HEK293 (cell line): ENCODE results near the gene DPH6.

Source experiments
- CTCF ChIA-PET: fragments of 350-600 bp; formaldehyde crosslinking; extraction: SDS; loops from one replicate; lab custom pipeline; 2021; ENCODE audit warnings: antibody characterized with exemption; lab: Yijun Ruan, JAX
- POLR2A ChIA-PET: fragments of 300-600 bp; formaldehyde crosslinking; extraction: SDS; loops from one replicate; lab custom pipeline; 2020; ENCODE audit warnings: antibody characterized with exemption, inconsistent platforms; lab: Yijun Ruan, JAX
- H3K27ac ChIP-seq: fragments of 200-500 bp; sonication (Bioruptor generic); 2 replicates; pipeline ENCODE4 v1.5.1; 2014; ENCODE audit warnings: low read depth, low read length, control low read depth, inconsistent platforms; ENCODE audit errors: extremely low read depth
- H3K36me3 ChIP-seq, 2 experiments: fragments of 200-500 bp in 1 of 2; sonication (Bioruptor generic) in 1 of 2; 1 replicate in 1 of 2; 2 replicates in 1 of 2; pipeline ENCODE4 v1.5.1; 2014 to 2017; ENCODE audit warnings: inconsistent platforms in 2 of 2, low read length in 2 of 2; ENCODE audit not compliant: control insufficient read depth in 2 of 2, insufficient read depth in 1 of 2
- H3K4me1 ChIP-seq: fragments of 200-500 bp; sonication (Bioruptor generic); 2 replicates; pipeline ENCODE4 v1.5.1; 2014; ENCODE audit warnings: mild to moderate bottlenecking, low read length, inconsistent platforms; ENCODE audit not compliant: control insufficient read depth, insufficient read depth
- H3K4me3 ChIP-seq: 2 replicates; pipeline ENCODE4 v1.5.1; 2011; ENCODE audit warnings: low read depth, mild to moderate bottlenecking, control low read depth, low read length, moderate library complexity
- H3K9me3 ChIP-seq: fragments of 200-500 bp; sonication (Bioruptor generic); 2 replicates; pipeline ENCODE4 v1.5.1; 2014; ENCODE audit warnings: low read depth, low read length, inconsistent platforms; ENCODE audit not compliant: control insufficient read depth, insufficient read depth
- GLI4 ChIP-seq: fragments of 450-650 bp; formaldehyde crosslinking; IDR thresholded peaks from 2 replicates; pipeline ENCODE4 v1.5.1; 2016; ENCODE audit warnings: missing biosample characterization, missing genetic modification characterization
- KLF1 ChIP-seq: fragments of 450-650 bp; formaldehyde crosslinking; IDR thresholded peaks from 2 replicates; pipeline ENCODE4 v1.5.1; 2016; ENCODE audit warnings: missing biosample characterization, missing genetic modification characterization
- KLF9 ChIP-seq: fragments of 450-650 bp; formaldehyde crosslinking; IDR thresholded peaks from 2 replicates; pipeline ENCODE4 v1.5.1; 2016; ENCODE audit warnings: missing biosample characterization, missing genetic modification characterization, low read depth
- OSR2 ChIP-seq: fragments of 450-650 bp; formaldehyde crosslinking; IDR thresholded peaks from 2 replicates; pipeline ENCODE4 v1.5.1; 2016; ENCODE audit warnings: missing biosample characterization, missing genetic modification characterization
- SETDB1 ChIP-seq: IDR thresholded peaks from one replicate; pipeline ENCODE4 v1.6.1; 2017; ENCODE audit warnings: mild to moderate bottlenecking, low read length, moderate library complexity, mixed read lengths; ENCODE audit not compliant: insufficient read length
- YY2 ChIP-seq: fragments of 450-650 bp; formaldehyde crosslinking; IDR thresholded peaks from 2 replicates; pipeline ENCODE4 v1.5.1; 2016; ENCODE audit warnings: missing biosample characterization, missing genetic modification characterization
- ZEB2 ChIP-seq: fragments of 450-650 bp; formaldehyde crosslinking; IDR thresholded peaks from 2 replicates; pipeline ENCODE4 v1.5.1; 2016; ENCODE audit warnings: missing biosample characterization, missing genetic modification characterization
- ZNF211 ChIP-seq: fragments of 450-650 bp; formaldehyde crosslinking; IDR thresholded peaks from 2 replicates; pipeline ENCODE4 v1.5.1; 2016; ENCODE audit warnings: low read depth, missing biosample characterization, missing genetic modification characterization
- ZNF23 ChIP-seq: fragments of 450-650 bp; formaldehyde crosslinking; IDR thresholded peaks from 2 replicates; pipeline ENCODE4 v1.5.1; 2016; ENCODE audit warnings: missing biosample characterization, missing genetic modification characterization, borderline replicate concordance
- ZNF302 ChIP-seq: fragments of 450-650 bp; formaldehyde crosslinking; IDR thresholded peaks from 2 replicates; pipeline ENCODE4 v1.5.1; 2016; ENCODE audit warnings: missing biosample characterization, missing genetic modification characterization, low read depth
- ZNF37A ChIP-seq: fragments of 450-650 bp; IDR thresholded peaks from 2 replicates; pipeline ENCODE4 v1.5.1; 2018; ENCODE audit warnings: missing biosample characterization, missing genetic modification characterization
- ZNF501 ChIP-seq: fragments of 450-650 bp; formaldehyde crosslinking; IDR thresholded peaks from 2 replicates; pipeline ENCODE4 v1.5.1; 2016; ENCODE audit warnings: missing biosample characterization, missing genetic modification characterization
- ZNF514 ChIP-seq: fragments of 450-650 bp; formaldehyde crosslinking; IDR thresholded peaks from 2 replicates; pipeline ENCODE4 v1.5.1; 2016; ENCODE audit warnings: missing biosample characterization, missing genetic modification characterization
- ZNF530 ChIP-seq: fragments of 450-650 bp; formaldehyde crosslinking; IDR thresholded peaks from 2 replicates; pipeline ENCODE4 v1.5.1; 2016; ENCODE audit warnings: low read depth, missing biosample characterization, missing genetic modification characterization
- ZNF558 ChIP-seq: fragments of 450-650 bp; formaldehyde crosslinking; IDR thresholded peaks from 2 replicates; pipeline ENCODE4 v1.5.1; 2016; ENCODE audit warnings: missing biosample characterization, missing genetic modification characterization
- ZNF561 ChIP-seq: fragments of 450-650 bp; IDR thresholded peaks from 2 replicates; pipeline ENCODE4 v1.5.1; 2018; ENCODE audit warnings: missing biosample characterization, missing genetic modification characterization, borderline replicate concordance
- ZNF585B ChIP-seq: fragments of 450-650 bp; formaldehyde crosslinking; IDR thresholded peaks from 2 replicates; pipeline ENCODE4 v1.5.1; 2016; ENCODE audit warnings: missing biosample characterization, missing genetic modification characterization
- ZNF639 ChIP-seq: fragments of 450-650 bp; formaldehyde crosslinking; IDR thresholded peaks from 2 replicates; pipeline ENCODE4 v1.5.1; 2016; ENCODE audit warnings: missing biosample characterization, missing genetic modification characterization
- ZNF76 ChIP-seq: fragments of 450-650 bp; formaldehyde crosslinking; IDR thresholded peaks from 2 replicates; pipeline ENCODE4; 2016; ENCODE audit warnings: low read depth, missing biosample characterization, missing genetic modification characterization, borderline replicate concordance
- ZNF777 ChIP-seq: fragments of 450-650 bp; formaldehyde crosslinking; IDR thresholded peaks from 2 replicates; pipeline ENCODE4 v1.5.1; 2017; ENCODE audit warnings: missing biosample characterization, missing genetic modification characterization, borderline replicate concordance
- ZNF792 ChIP-seq: fragments of 450-650 bp; formaldehyde crosslinking; IDR thresholded peaks from 2 replicates; pipeline ENCODE4 v1.5.1; 2016; ENCODE audit warnings: missing biosample characterization, missing genetic modification characterization
- ZSCAN18 ChIP-seq: fragments of 450-650 bp; formaldehyde crosslinking; IDR thresholded peaks from 2 replicates; pipeline ENCODE4 v1.5.1; 2016; ENCODE audit warnings: missing biosample characterization, missing genetic modification characterization
- TF ChIP-seq, protein P1 (sequence below): fragments of 450-650 bp; formaldehyde crosslinking; IDR thresholded peaks from 2 replicates; pipeline ENCODE4 v1.5.1; 2016; ENCODE audit warnings: missing biosample characterization, missing genetic modification characterization
- TF ChIP-seq, protein P2 (sequence below): fragments of 450-650 bp; formaldehyde crosslinking; IDR thresholded peaks from 2 replicates; pipeline ENCODE4 v1.5.1; 2016; ENCODE audit warnings: missing biosample characterization, missing genetic modification characterization
- TF ChIP-seq, protein P3 (sequence below): fragments of 450-650 bp; formaldehyde crosslinking; IDR thresholded peaks from 2 replicates; pipeline ENCODE4 v1.5.1; 2016; ENCODE audit warnings: missing biosample characterization, missing genetic modification characterization

DPH6 gene

DNA sequence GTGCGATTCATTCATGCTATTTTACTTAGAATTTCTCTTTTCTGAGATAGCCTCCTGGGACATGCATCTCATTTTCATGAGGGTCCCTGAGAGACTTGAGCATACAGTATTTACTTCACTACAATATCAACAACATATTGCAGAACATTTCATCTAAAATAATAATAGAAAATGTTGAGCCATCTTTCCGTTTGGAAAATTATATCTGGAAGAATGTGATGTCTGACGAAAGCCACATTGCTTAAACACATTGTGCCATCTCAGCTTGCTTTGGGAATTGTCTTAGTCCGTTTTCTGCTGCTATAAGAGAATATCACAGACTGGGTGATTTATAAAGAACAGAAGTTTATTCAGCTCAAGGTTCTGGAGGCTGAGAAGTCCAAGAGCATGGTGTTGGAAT, 55.5 kb downstream of the DPH6 start:
- TF ChIP-seq ZNF76 (no peak), ZNF211 (tag by site-specific recombination) (no peak), ZNF792 (tag by site-specific recombination) (no peak), ZNF558 (tag by site-specific recombination) (no peak), KLF1 (no peak), ZSCAN18 (tag by site-specific recombination) (no peak), SETDB1 (no peak)
- TF ChIP-seq, protein P1, sequence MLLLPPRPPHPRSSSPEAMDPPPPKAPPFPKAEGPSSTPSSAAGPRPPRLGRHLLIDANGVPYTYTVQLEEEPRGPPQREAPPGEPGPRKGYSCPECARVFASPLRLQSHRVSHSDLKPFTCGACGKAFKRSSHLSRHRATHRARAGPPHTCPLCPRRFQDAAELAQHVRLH (tag by site-specific recombination): no peak
- TF ChIP-seq, protein P2, sequence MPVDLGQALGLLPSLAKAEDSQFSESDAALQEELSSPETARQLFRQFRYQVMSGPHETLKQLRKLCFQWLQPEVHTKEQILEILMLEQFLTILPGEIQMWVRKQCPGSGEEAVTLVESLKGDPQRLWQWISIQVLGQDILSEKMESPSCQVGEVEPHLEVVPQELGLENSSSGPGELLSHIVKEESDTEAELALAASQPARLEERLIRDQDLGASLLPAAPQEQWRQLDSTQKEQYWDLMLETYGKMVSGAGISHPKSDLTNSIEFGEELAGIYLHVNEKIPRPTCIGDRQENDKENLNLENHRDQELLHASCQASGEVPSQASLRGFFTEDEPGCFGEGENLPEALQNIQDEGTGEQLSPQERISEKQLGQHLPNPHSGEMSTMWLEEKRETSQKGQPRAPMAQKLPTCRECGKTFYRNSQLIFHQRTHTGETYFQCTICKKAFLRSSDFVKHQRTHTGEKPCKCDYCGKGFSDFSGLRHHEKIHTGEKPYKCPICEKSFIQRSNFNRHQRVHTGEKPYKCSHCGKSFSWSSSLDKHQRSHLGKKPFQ (tag by site-specific recombination): no peak
- ChIA-PET CTCF (no interaction called here), POLR2A (no interaction called here)

GRCh38 chr15:35487417-35487816, 58.5 kb downstream of the DPH6 start:
- Histone ChIP-seq H3K4me1 (no peaks in the 10 kb centered on the region), H3K9me3 (no peaks in the 10 kb centered on the region), H3K27ac (no peak overlapping the region), H3K36me3 (no peaks in the 10 kb centered on the region), H3K4me3 (no peak overlapping the region)
- ChIA-PET CTCF (no interaction called here), POLR2A (no interaction called here)
- peak; percentile 94 for TF ChIP-seq ZNF585B (tag by site-specific recombination)
- TF ChIP-seq ZNF639 (tag by site-specific recombination): no peak
- TF ChIP-seq ZNF37A (tag by site-specific recombination): no peak

More for the DNA sequence above, 55.5 kb downstream of the DPH6 start:
- H3K4me1 ChIP-seq: no peaks in the 10 kb centered on the region
- no peaks in the 10 kb centered on the region for H3K9me3 ChIP-seq
- H3K36me3 ChIP-seq: no peaks in the 10 kb centered on the region
- H3K4me3 ChIP-seq: no peak overlapping the region
- H3K27ac ChIP-seq: no peak overlapping the region

- Histone ChIP-seq H3K36me3 (no peaks in the 10 kb centered on the region), H3K27ac (no peak overlapping the region), H3K9me3 (no peaks in the 10 kb centered on the region), H3K4me3 (no peak overlapping the region)
- ChIA-PET POLR2A (no interaction called here), CTCF (no interaction called here)
- TF ChIP-seq GLI4 (tag by site-specific recombination): no peak
- no peak for TF ChIP-seq ZNF23 (tag by site-specific recombination)
- TF ChIP-seq ZNF530: no peak
- TF ChIP-seq, all 188 proteins: peak for 0
- 0 out of 2 replicates have a peak, but pooled peaks cover 5% of the 10 kb centered on the region for H3K4me1 ChIP-seq
Measured at GRCh38 chr15:35486296-35486695, 59.7 kb downstream of the DPH6 start.

DNA sequence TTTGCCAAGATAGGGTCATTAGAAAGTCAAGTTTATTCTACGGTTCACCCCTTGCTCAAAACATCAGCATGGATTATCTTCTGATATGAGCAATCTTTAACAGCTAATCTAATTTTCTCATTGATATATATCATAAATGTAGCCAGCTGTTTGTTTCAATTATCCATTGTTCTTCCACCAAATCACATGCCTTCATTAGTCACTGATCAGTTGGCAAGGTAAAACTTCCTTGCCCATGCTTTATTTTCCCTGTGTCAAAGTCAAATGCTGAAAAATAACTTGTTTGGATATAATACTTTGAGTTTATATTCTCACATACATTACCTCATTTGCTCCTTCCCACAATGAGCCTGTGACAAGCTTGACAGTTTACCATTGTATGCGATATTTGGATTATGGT, 60.6 kb downstream of the DPH6 start:
- H3K36me3 ChIP-seq: no peaks in the 10 kb centered on the region
- POLR2A ChIA-PET: no interaction called here
- H3K4me1 ChIP-seq: 0 out of 2 replicates have a peak, but pooled peaks cover 5% of the 10 kb centered on the region
- no peak for TF ChIP-seq ZNF514 (tag by site-specific recombination)
- no peak for TF ChIP-seq KLF9
- no peak for TF ChIP-seq OSR2 (tag by site-specific recombination)
- no peak for TF ChIP-seq ZNF501
- TF ChIP-seq ZNF302 (tag by site-specific recombination): no peak
- TF ChIP-seq ZNF777 (tag by site-specific recombination): no peak
- TF ChIP-seq YY2 (tag by site-specific recombination): no peak
- no peak for TF ChIP-seq ZEB2 (tag by site-specific recombination)
- no peak for TF ChIP-seq ZNF561 (tag by site-specific recombination)
- TF ChIP-seq, protein P3, sequence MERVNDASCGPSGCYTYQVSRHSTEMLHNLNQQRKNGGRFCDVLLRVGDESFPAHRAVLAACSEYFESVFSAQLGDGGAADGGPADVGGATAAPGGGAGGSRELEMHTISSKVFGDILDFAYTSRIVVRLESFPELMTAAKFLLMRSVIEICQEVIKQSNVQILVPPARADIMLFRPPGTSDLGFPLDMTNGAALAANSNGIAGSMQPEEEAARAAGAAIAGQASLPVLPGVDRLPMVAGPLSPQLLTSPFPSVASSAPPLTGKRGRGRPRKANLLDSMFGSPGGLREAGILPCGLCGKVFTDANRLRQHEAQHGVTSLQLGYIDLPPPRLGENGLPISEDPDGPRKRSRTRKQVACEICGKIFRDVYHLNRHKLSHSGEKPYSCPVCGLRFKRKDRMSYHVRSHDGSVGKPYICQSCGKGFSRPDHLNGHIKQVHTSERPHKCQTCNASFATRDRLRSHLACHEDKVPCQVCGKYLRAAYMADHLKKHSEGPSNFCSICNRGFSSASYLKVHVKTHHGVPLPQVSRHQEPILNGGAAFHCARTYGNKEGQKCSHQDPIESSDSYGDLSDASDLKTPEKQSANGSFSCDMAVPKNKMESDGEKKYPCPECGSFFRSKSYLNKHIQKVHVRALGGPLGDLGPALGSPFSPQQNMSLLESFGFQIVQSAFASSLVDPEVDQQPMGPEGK (tag by site-specific recombination): no peak
- CTCF ChIA-PET: no interaction called here
- H3K9me3 ChIP-seq: no peaks in the 10 kb centered on the region
- H3K4me3 ChIP-seq: no peak overlapping the region
- no peak overlapping the region for H3K27ac ChIP-seq
